Measurements from ENCODE around the gene NTN3. TPM values are rescaled to one million over a fixed set of nuclear protein-coding genes. Genes with fewer than 3 reads are reported as not detected.
A peak's percentile ranks its signal among the peaks of the same experiment; 100 is the strongest.

The NTN3 gene
- total RNA-seq, 1 experiment from 2014 or later: 0.24 TPM

- no peak overlapping the region for H3K4me3 ChIP-seq
- H3K4me1 ChIP-seq (replicated peaks): peaks cover 10% of the 10 kb centered on the region
- no peaks in the 10 kb centered on the region for H3K9me3 ChIP-seq (replicated peaks)
- no peaks in the 10 kb centered on the region for H3K27me3 ChIP-seq (replicated peaks)
- no peak for DNase-seq (ENCODE audit: low read depth in 1 of 2, low spot score in 2 of 2)
- peaks cover 28% of the 10 kb centered on the region for H3K36me3 ChIP-seq
- H3K27ac ChIP-seq: no peak overlapping the region
These were observed 23.9 kb downstream of the NTN3 start for GRCh38 chr16:2495041-2495440.

DNA sequence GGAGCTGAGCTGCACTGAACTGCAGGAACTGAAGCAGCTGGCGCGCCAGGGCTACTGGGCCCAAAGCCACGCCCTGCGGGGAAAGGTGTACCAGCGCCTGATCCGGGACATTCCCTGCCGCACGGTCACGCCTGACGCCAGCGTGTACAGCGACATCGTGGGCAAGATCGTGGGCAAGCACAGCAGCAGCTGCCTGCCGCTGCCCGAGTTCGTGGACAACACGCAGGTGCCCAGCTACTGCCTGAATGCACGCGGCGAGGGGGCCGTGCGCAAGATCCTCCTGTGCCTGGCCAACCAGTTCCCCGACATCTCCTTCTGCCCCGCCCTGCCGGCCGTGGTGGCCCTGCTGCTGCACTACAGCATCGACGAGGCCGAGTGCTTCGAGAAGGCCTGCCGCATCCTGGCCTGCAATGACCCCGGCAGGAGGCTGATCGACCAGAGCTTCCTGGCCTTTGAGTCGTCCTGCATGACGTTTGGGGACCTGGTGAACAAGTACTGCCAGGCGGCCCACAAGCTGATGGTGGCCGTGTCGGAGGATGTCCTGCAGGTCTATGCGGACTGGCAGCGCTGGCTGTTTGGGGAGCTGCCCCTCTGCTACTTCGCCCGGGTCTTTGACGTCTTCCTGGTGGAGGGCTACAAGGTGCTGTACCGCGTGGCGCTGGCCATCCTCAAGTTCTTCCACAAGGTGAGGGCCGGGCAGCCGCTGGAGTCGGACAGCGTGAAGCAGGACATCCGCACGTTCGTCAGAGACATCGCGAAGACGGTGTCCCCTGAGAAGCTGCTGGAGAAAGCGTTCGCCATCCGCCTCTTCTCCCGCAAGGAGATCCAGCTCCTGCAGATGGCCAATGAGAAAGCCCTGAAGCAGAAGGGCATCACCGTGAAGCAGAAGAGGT lies 25.4 kb downstream of the NTN3 start:
- H3K36me3 ChIP-seq: peaks cover 33% of the 10 kb centered on the region
- DNase-seq (ENCODE audit: low read depth in 1 of 2, low spot score in 2 of 2): no peak
- no peak overlapping the region for H3K27ac ChIP-seq
- H3K4me3 ChIP-seq: no peak overlapping the region
- H3K9me3 ChIP-seq (replicated peaks): peaks cover 3% of the 10 kb centered on the region; the same call in 1 of the 2 replicates
- H3K4me1 ChIP-seq (replicated peaks): peaks cover 17% of the 10 kb centered on the region
- no peaks in the 10 kb centered on the region; the same call in 1 of the 2 replicates for H3K27me3 ChIP-seq (replicated peaks)

GRCh38 chr16:2497116-2497630 lies 26.1 kb downstream of the NTN3 start:
- Histone ChIP-seq H3K9me3 (replicated peaks) (peaks cover 3% of the 10 kb centered on the region; the same call in 1 of the 2 replicates), H3K4me1 (replicated peaks) (peaks cover 17% of the 10 kb centered on the region), H3K27ac (no peak overlapping the region), H3K36me3 (peaks cover 33% of the 10 kb centered on the region), H3K4me3 (no peak overlapping the region), H3K27me3 (replicated peaks) (no peaks in the 10 kb centered on the region; the same call in 1 of the 2 replicates)
- peak in 1 of 2 experiments; percentile 51 for DNase-seq (ENCODE audit: low read depth in 1 of 2, low spot score in 2 of 2)

- H3K27me3 ChIP-seq (replicated peaks): no peaks in the 10 kb centered on the region; the same call in 1 of the 2 replicates
- peaks cover 33% of the 10 kb centered on the region for H3K36me3 ChIP-seq
- H3K4me1 ChIP-seq (replicated peaks): peaks cover 17% of the 10 kb centered on the region
- no peak overlapping the region for H3K27ac ChIP-seq
- no peak overlapping the region for H3K4me3 ChIP-seq
- no peak for DNase-seq (ENCODE audit: low read depth in 1 of 2, low spot score in 2 of 2)
- H3K9me3 ChIP-seq (replicated peaks): peaks cover 3% of the 10 kb centered on the region; the same call in 1 of the 2 replicates
These were observed 26.8 kb downstream of the NTN3 start for GRCh38 chr16:2497695-2498484.

GRCh38 chr16:2498531-2499253 lies 27.6 kb downstream of the NTN3 start:
- no peak overlapping the region for H3K27ac ChIP-seq
- H3K9me3 ChIP-seq (replicated peaks): peaks cover 3% of the 10 kb centered on the region; the same call in 1 of the 2 replicates
- H3K36me3 ChIP-seq: peaks cover 33% of the 10 kb centered on the region
- H3K27me3 ChIP-seq (replicated peaks): no peaks in the 10 kb centered on the region; the same call in 1 of the 2 replicates
- H3K4me3 ChIP-seq: no peak overlapping the region
- DNase-seq (ENCODE audit: low read depth in 1 of 2, low spot score in 2 of 2): no peak
- peaks cover 17% of the 10 kb centered on the region for H3K4me1 ChIP-seq (replicated peaks)

- H3K27me3 ChIP-seq (replicated peaks): no peaks in the 10 kb centered on the region; the same call in 1 of the 2 replicates
- H3K4me3 ChIP-seq: no peak overlapping the region
- DNase-seq (ENCODE audit: low read depth in 1 of 2, low spot score in 2 of 2): no peak
- H3K9me3 ChIP-seq (replicated peaks): peaks cover 3% of the 10 kb centered on the region; the same call in 1 of the 2 replicates
- no peak overlapping the region for H3K27ac ChIP-seq
- H3K36me3 ChIP-seq: peaks cover 33% of the 10 kb centered on the region
- peaks cover 17% of the 10 kb centered on the region for H3K4me1 ChIP-seq (replicated peaks)
These were observed 28.4 kb downstream of the NTN3 start for GRCh38 chr16:2499454-2499853.

- no peak for DNase-seq (ENCODE audit: low read depth in 1 of 2, low spot score in 2 of 2)
- Histone ChIP-seq H3K27me3 (replicated peaks) (no peaks in the 10 kb centered on the region; the same call in 1 of the 2 replicates), H3K4me1 (replicated peaks) (peaks cover 17% of the 10 kb centered on the region), H3K27ac (no peak overlapping the region), H3K4me3 (no peak overlapping the region), H3K9me3 (replicated peaks) (peaks cover 3% of the 10 kb centered on the region; the same call in 1 of the 2 replicates), H3K36me3 (peaks cover 33% of the 10 kb centered on the region)
These were observed 28.9 kb downstream of the NTN3 start for GRCh38 chr16:2499890-2500429.

DNA sequence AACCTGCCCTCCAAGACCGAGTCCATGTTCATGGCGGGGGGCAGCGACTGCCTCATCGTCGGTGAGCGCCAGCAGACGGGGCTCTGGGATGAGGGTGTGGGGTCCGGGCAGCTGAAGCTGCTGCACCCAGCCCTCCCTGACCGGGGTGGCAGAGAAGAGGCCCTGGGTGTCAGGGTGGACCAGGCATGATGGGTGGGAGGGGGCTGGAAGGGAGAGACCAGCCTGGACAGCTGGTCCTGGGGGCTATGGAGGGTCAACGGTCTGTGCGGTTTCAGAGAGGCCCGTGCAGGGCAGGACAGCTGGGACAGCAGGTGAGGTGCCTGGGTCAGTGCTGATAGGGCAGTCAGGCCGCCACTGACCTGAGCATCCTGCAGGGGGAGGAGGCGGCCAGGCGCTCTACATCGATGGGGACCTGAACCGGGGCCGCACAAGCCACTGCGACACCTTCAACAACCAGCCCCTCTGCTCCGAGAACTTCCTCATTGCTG lies 29.4 kb downstream of the NTN3 start:
- peaks cover 3% of the 10 kb centered on the region; the same call in 1 of the 2 replicates for H3K9me3 ChIP-seq (replicated peaks)
- peaks cover 33% of the 10 kb centered on the region for H3K36me3 ChIP-seq
- H3K4me1 ChIP-seq (replicated peaks): peaks cover 17% of the 10 kb centered on the region
- no peak overlapping the region for H3K4me3 ChIP-seq
- DNase-seq (ENCODE audit: low read depth in 1 of 2, low spot score in 2 of 2): no peak
- H3K27ac ChIP-seq: no peak overlapping the region
- H3K27me3 ChIP-seq (replicated peaks): no peaks in the 10 kb centered on the region; the same call in 1 of the 2 replicates

DNA sequence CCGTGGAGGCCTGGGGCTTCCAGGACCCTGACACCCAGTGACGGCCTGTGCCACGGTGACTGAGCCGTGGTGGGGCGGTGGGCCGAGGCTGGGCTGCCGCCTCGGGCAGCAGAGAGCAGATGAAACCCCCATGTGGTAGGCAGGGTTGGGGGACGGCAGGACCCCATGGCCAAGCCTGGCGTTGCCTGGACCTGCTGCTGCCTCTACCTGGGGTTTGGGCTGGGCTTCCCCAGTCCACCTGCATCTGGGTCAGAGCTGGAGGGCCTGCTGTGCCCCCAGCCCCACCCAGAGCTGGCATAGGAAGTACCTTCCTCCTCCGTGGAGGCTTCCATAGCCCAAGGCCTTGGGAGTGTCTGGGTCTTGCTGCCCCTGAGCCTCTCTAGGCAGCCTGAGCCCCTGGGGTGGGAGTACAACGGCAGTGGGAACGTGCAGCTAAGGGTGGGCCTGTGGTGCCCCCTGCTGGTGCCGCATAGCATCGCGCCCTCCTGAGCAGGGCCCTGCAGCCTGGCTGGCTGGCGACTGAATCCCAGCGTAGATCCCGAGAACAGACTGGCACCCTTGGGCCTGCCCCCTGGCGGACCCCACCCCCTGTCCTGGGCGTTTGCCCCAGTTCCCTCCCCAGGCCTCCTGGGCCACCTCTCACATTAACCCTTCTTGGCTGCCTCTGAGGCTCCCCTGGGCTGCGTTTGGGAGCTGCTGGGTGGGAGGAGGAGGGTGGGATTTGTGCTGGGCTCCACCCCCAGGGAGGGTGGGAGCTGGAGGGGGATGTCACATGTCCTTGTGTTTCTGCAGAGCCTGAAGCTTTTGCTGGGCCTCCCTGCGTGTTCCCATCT lies 30.0 kb downstream of the NTN3 start:
- Histone ChIP-seq H3K36me3 (peaks cover 32% of the 10 kb centered on the region), H3K27ac (no peak overlapping the region), H3K9me3 (replicated peaks) (peaks cover 3% of the 10 kb centered on the region; the same call in 1 of the 2 replicates), H3K4me3 (no peak overlapping the region), H3K4me1 (replicated peaks) (peaks cover 17% of the 10 kb centered on the region), H3K27me3 (replicated peaks) (no peaks in the 10 kb centered on the region; the same call in 1 of the 2 replicates)
- DNase-seq (ENCODE audit: low read depth in 1 of 2, low spot score in 2 of 2): peak; percentile 61 to 80

DNA sequence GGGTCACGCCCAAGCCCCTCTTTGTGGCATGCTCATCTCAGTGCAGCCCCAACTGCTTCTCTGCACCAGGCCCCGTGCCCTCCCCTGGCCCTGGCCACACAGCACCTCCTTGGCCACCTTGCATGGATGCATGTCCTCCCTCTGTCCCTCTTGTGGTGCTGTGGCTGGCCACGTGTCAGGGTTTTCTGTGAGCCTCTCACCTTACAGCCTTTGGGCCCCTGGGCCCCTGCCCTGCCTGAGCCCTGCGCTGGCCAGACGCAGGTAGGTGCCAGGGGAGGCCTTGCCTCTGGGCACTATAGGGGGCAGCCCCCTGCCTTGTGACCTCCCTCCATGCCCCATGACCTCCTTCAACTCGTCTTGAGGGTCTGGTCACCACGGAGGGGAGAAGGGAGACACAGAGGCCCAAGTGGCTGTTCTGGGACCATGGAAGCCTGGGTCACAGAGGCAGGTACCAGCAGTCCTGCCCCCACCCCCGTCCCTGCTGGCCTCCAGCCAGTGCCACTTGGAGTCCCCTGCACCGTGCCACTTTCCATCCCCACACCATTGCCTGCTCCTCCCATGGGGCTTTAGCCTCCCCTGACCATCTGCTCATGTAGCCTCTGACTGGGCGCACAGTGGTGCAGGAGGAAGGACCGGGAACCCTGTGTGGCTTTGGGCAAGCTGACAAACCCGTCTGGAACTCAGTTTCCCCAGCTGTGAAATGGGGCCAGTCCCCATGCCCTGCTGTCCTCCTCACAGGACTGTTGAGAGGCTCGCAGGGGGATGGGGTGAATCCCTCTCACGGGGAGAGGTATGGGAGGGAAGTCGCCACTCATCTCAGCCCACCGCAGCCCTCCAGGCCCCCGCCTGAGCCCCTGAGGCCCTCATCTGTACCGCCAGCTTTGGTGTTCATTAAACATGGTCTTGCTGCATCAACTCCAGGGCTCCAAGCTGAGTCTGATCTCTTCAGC lies 31.1 kb downstream of the NTN3 start:
- DNase-seq (ENCODE audit: low read depth in 1 of 2, low spot score in 2 of 2): no peak
- H3K9me3 ChIP-seq (replicated peaks): peaks cover 3% of the 10 kb centered on the region; the same call in 1 of the 2 replicates
- H3K4me1 ChIP-seq (replicated peaks): peaks cover 13% of the 10 kb centered on the region
- no peak overlapping the region for H3K4me3 ChIP-seq
- peaks cover 21% of the 10 kb centered on the region for H3K36me3 ChIP-seq
- H3K27me3 ChIP-seq (replicated peaks): no peaks in the 10 kb centered on the region; the same call in 1 of the 2 replicates
- no peak overlapping the region for H3K27ac ChIP-seq

DNA sequence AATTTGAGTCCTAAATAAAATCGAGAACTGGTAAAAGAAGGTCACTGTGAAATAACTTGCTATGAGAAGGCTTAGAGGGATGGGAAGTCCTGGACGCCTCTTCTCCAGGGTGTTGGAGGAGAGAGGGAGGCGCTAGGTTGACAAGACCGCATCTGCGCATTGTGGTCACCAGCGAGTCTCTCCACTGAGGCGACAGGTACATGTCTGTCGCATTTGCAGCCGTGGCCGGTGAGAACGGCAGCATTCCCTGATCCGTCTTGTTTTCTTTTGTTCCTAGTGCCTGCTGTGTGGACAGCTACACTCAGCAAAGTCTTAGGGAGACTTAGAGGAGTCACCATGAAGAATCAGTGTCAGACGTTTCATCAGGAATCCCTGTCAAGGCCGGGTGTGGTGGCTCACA lies 34.6 kb downstream of the NTN3 start:
- no peaks in the 10 kb centered on the region; the same call in 1 of the 2 replicates for H3K27me3 ChIP-seq (replicated peaks)
- H3K36me3 ChIP-seq: peaks cover 4% of the 10 kb centered on the region; the same call in 1 of the 2 replicates
- H3K27ac ChIP-seq: no peak overlapping the region
- H3K4me3 ChIP-seq: no peak overlapping the region
- H3K9me3 ChIP-seq (replicated peaks): peaks cover 3% of the 10 kb centered on the region; the same call in 1 of the 2 replicates
- DNase-seq (ENCODE audit: low read depth in 1 of 2, low spot score in 2 of 2): no peak
- H3K4me1 ChIP-seq (replicated peaks): peaks cover 7% of the 10 kb centered on the region

All from SJSA1 (cell line).